HG02981 (cell line): ENCODE measurements around the gene CCDC116.
"Not testable (repeated sequence)": the region's sequence is repeated elsewhere in the genome, so short reads cannot be mapped to it uniquely, and the experiment has no call there.

Experiments
- ATAC-seq: cut with Tn5 transposase; IDR thresholded peaks from one replicate; pipeline ENCODE4 v1.9.1; 2021; ENCODE audit warnings: mild to moderate bottlenecking, moderate library complexity; ENCODE audit not compliant: unreplicated experiment

Gene CCDC116

GRCh38 chr22:21632237-21632895 lies at the start of gene CCDC116:
Gene CCDC116, plus strand, starts transcription at chr22:21632760. Its CDS starts 422 bp downstream, at chr22:21633182.
- no peak for ATAC-seq

- no peak for ATAC-seq
These were observed 49.5 kb upstream of the CCDC116 start for GRCh38 chr22:21582801-21583740.

GRCh38 chr22:21585389-21585788 lies 47.2 kb upstream of the CCDC116 start:
- no peak for ATAC-seq

- peak; percentile 87 for ATAC-seq
These were observed 44.6 kb upstream of the CCDC116 start for GRCh38 chr22:21587803-21588611.

- no peak for ATAC-seq
These were observed 43.2 kb upstream of the CCDC116 start for GRCh38 chr22:21589396-21589795.

GRCh38 chr22:21590809-21591641 lies 41.5 kb upstream of the CCDC116 start:
- ATAC-seq, result no peak

- no peak for ATAC-seq
These were observed 40.9 kb upstream of the CCDC116 start for GRCh38 chr22:21591695-21592094.

GRCh38 chr22:21592422-21592821 lies 40.1 kb upstream of the CCDC116 start:
- no peak for ATAC-seq

- no peak for ATAC-seq
These were observed 38.9 kb upstream of the CCDC116 start for GRCh38 chr22:21593406-21594232.

- ATAC-seq, result no peak
These were observed 37.6 kb upstream of the CCDC116 start for GRCh38 chr22:21594865-21595452.

GRCh38 chr22:21596356-21597135 lies 36.0 kb upstream of the CCDC116 start:
- not testable (repeated sequence) for ATAC-seq

- no peak for ATAC-seq
These were observed 34.3 kb upstream of the CCDC116 start for GRCh38 chr22:21598302-21598701.

- no peak for ATAC-seq
These were observed 33.3 kb upstream of the CCDC116 start for GRCh38 chr22:21599053-21599893.

- ATAC-seq, result no peak
These were observed 30.0 kb upstream of the CCDC116 start for GRCh38 chr22:21602579-21602978.

GRCh38 chr22:21603973-21604372 lies 28.6 kb upstream of the CCDC116 start:
- ATAC-seq, result no peak

- no peak for ATAC-seq
These were observed 26.5 kb upstream of the CCDC116 start for GRCh38 chr22:21605887-21606564.

GRCh38 chr22:21606775-21607174 lies 25.8 kb upstream of the CCDC116 start:
- no peak for ATAC-seq
